Glomerular visceral epithelial cell (primary cell): Measurements from ENCODE around the gene TBC1D22A.

Source experiments
- DNase-seq: peaks from one replicate; pipeline ENCODE4 v3.0.0-alpha.2; 2016; ENCODE audit errors: extremely low spot score

TBC1D22A gene

DNA sequence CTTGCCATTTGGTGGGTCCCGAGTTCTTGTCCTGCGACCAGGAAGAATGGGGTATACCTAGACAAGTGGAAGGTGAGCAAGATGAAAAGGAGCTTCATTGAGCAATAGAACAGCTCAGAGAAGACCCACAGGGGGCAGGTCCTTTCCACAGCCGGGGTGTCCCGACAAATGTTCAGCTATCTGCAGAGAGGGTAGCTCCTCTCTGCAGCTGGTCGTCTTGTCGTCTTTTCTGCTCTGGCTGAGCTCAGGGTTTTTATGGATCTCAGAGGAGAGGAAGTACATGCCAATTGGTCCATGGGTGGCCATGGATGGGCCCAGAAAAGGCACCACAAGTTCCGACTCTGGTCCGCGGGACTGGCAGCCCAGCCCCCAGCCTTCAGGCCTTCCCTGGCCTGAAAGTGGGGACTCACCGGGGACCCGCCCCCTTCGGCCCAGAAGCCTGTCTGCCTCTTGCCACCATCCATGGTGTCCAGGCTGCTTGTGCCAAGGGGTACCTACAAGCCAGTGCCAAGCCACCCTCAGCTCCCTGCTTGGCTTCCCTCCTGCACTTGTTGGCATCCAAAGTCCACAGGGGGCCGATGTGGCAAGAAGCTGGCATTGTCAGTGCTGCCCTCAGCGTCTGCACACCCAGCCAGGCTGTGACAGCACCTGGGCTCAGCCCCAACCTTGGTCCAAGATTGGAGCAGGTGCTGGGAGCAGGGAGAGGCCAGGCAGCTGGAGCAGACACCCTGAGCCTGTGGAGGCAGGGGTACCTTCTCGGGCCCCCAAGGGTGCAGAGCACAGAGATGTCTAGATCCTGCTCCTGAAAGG lies 438.9 kb downstream of the TBC1D22A start:
- no peak for DNase-seq

DNA sequence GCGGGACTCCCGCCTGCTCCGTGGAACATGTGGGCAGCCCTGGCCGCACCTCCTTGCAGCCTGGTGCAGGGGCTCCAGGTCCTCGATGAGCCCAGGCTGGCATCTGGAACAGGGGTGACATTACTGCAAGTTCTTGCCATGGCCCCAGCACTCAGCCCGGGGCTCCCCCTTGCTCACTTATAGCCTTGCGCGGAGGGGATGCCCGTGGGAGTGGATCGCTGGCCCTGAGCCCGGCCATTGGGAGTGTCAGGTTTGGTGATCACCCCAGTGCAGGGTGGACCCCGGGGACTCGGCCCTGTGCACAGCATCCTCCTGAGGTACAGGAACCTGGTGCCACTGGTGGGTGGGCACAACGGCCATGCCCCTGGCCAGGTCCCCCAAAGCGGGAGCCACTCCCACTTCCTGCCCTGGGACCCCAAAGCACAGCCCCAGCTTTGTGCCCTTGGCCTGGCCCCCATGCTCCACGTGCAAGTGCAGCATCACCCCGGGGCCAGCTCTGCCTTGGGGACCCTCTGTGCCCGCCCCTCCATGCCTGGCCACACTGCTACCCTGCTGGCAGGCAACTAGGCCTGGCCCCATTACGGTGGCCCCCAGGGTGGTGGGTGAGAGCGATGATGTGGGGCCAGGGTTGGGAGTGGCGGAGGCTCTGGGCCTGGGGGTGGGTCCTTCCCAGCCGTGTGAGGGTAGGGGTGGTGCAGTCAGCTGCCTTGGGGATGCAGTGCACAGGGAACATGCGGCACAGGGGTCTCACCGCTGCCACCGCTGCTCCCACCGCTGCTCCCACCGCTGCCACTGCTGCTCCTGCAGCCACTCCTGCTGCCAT lies 439.8 kb downstream of the TBC1D22A start:
- DNase-seq = no peak

GRCh38 chr22:47202819-47203553 lies 440.5 kb downstream of the TBC1D22A start:
- no peak for DNase-seq

DNA sequence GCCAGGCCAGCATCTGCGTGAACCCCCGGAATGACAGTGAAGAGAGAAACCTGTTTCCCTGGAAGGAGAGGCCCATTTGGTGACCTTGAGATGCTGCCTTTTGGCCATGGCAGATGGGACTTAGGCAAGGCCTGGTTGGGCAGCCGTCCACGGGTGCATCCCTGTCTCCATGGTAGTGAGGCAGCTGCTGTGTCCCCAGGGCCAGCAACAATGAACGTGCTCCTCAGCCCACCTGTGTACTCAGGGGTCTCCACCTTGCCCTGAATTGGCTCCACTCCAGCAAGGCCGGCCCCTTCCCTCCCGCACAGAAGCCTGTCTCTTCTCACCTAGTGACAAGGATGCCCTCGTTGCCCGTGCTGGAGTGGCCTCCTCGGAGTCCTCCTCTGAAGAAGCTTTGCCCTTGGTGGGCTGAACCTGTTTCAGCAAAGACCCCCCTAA lies 441.1 kb downstream of the TBC1D22A start:
- no peak for DNase-seq

- no peak for DNase-seq
Observed at GRCh38 chr22:47204002-47204979, 441.8 kb downstream of the TBC1D22A start.

- DNase-seq = no peak
Observed at GRCh38 chr22:47205081-47205491, 442.6 kb downstream of the TBC1D22A start.

DNA sequence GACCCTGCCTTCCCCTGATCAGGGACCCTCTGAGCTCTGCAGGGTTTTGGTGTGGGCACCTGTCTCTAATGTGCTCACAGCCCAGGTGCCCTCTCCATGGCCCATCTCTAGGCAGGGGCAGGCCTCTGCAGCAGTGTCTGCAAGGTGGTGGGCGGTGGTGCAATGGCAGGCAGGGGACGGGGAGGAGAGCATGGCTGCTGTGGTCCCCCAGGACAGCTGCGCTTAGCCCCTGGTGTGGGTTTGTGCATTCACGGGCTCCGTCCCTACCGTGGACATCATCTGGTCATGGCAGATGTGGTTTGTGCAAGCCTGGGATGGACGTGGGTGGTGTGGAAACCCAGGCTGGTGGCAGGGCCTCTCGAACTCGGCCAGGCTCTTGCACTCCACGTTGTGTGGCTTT lies 443.1 kb downstream of the TBC1D22A start:
- DNase-seq = no peak

DNA sequence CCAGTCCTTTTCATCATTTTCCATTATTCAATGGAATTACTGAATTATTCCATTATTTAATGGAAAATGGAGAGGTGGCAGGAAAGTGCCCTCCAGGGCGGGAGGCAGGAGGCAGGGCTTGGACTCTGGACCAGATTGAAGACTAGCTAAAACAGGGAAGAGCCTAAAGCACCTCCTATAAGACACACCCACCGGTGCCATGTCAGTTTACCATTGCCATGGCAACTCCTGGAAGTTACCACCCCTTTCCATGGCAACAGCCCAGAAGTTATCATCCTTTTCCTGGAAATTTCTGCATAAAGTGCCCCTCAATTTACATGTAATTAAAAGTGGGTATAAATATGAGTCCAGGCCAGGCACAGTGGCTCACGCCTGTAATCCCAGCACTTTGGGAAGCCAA lies 443.7 kb downstream of the TBC1D22A start:
- DNase-seq = no peak

- DNase-seq = no peak
Observed at GRCh38 chr22:47206666-47207218, 444.3 kb downstream of the TBC1D22A start.

DNA sequence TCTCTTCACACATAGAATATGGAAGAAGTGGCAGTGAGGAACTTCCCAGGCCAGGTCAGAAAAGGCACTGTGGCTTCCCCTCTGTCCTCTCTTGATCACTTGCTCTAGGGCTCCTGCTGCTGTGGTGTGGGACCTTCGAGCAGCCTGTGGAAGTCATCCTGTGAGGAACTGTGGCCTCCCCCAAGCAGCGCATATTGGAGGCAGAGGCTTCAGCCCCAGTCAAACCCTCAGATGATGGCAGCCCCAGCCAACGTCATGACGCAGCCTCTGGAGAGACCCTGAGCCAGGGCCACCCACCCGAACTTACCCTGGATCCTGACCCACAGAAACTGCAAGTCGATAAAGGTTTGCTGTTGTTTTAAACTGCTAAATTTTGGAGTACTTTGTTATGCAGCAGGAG lies 444.9 kb downstream of the TBC1D22A start:
- no peak for DNase-seq

- DNase-seq = no peak
Observed at GRCh38 chr22:47207846-47208554, 445.6 kb downstream of the TBC1D22A start.

GRCh38 chr22:47208630-47209029 lies 446.2 kb downstream of the TBC1D22A start:
- DNase-seq = no peak

DNA sequence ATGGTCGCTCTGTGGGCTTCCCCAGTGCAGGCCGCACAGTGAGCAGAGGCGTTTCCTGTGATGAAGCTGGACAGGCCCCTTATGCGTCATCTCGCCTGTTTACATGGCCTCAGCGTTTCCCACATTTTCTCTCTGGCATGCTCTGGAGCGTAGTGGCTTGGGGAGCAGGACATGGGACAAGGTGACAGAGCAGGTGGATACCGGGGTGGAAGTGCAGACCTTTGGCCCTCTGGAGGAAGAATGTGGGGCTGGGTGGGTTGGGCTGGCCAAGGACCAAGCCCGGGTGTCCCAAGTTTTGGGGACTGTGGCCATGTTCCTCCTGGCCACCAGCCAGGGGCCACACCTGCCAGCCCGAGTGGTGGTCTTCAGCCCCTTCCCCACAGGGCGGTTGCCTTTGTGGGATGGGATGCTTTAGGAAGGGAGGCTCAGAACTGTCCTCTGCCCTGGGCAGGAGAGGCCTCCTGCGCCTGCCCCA lies 446.6 kb downstream of the TBC1D22A start:
- DNase-seq = no peak

DNA sequence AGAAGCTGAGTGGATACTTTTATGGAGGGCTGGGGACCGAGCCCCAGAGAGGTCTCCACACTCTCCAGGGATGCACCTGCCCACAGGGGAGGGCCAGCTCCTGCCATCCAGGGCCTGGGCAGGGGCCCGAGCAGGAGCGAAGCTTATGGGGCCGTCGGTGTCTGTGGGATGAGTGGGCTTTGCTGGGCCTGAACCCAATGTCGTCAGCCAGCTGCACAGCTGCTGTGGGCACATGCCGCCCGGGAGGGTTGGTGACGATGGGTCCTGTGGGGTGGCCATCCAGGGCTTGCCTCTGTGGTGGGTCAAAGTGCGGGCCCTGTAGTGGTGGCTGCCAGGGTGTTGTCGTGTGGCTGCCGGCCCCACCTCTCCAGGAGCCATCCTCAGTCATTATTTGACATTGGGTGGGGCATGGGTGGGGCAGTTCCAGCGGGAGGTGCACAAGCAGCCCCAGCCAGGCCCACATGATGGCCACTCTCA lies 447.1 kb downstream of the TBC1D22A start:
- DNase-seq = no peak

- DNase-seq = no peak
Observed at GRCh38 chr22:47210112-47210657, 447.7 kb downstream of the TBC1D22A start.

DNA sequence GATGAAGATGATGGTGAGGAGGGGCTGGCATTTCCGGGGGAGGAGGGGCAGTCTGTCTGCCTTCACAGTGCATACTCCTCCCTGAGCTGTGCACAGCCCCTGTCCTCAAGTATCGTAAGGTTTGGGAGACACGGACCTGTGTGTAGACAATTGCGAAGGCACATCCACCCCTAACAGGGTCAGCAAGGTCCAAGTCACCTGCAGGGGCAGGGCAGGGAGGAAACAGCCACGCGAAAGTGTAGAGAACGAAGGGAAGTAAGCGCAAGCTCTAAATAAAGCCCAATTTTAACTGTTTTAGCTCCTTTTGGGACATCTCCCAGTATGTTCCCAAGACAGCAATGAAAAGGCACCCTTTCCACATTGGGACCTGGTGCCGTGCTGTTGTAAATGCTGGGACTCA lies 448.2 kb downstream of the TBC1D22A start:
- DNase-seq = no peak

- no peak for DNase-seq
Observed at GRCh38 chr22:47213571-47214230, 451.3 kb downstream of the TBC1D22A start.

- no peak for DNase-seq
Observed at GRCh38 chr22:47215851-47216250, 453.4 kb downstream of the TBC1D22A start.

DNA sequence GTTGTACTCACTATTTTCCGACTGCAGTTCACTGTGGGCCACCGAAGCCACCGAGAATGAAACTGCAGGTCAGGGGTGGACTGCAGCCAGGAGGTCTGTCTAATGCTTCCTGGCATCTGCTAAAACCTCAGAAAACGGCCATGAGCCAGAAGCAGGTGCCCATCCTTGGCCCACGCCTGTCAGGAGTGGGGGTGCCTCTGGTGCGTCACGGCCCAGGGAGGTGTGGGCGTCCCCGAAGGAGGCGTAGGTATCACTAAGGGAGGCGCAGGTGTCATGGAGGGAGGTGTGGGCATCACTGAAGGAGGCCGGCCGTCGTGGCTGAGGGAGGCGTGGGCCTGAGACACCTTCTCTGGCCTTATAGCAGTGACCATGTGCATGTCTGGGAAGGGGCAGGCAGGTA lies 456.2 kb downstream of the TBC1D22A start:
- DNase-seq = no peak
